Colon (tissue), 2 donors: ENCODE measurements around the gene PCDHB10.
"Not testable (repeated sequence)": the region's sequence is repeated elsewhere in the genome, so short reads cannot be mapped to it uniquely, and the experiment has no call there.

Source experiments
- FAIRE-seq: peaks from 2 replicates; lab custom pipeline; 2012; peaks lifted over from hg19 to GRCh38; lab: Jason Lieb, UNC
- donor health status: control.
- donor health status: control.

Gene PCDHB10

DNA sequence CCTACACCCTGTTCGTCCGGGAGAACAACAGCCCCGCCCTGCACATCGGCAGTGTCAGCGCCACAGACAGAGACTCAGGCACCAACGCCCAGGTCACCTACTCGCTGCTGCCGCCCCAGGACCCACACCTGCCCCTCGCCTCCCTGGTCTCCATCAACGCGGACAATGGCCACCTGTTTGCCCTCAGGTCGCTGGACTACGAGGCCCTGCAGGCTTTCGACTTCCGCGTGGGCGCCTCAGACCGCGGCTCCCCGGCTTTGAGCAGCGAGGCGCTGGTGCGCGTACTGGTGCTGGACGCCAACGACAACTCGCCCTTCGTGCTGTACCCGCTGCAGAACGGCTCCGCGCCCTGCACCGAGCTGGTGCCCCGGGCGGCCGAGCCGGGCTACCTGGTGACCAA lies 3.5 kb upstream of the PCDHB10 start:
- not testable (repeated sequence) for FAIRE-seq

- not testable (repeated sequence) for FAIRE-seq
Observed at GRCh38 chr5:141189131-141189530, 3.0 kb upstream of the PCDHB10 start.

- not testable (repeated sequence) for FAIRE-seq
Observed at GRCh38 chr5:141194332-141194731, 2.2 kb downstream of the PCDHB10 start.

DNA sequence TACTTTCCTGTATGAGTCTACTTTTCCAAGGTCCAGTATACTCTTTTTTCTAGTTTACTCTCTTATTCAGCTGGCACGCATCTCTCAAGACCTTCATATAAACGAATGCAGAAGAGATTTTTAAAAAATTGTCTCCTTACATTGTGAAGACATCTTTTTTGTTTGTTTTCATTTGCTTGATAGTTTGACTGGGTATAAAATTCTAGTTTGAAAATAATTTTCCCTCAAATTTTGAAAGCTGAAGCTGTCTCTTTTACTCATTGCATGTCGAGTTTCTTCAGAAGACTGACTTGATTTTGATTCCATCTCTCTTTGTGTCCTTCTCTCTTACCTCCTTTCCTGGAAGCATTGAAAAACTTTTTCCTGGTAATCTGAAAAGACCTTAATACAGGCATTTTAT lies 4.2 kb downstream of the PCDHB10 start:
- no peak for FAIRE-seq

DNA sequence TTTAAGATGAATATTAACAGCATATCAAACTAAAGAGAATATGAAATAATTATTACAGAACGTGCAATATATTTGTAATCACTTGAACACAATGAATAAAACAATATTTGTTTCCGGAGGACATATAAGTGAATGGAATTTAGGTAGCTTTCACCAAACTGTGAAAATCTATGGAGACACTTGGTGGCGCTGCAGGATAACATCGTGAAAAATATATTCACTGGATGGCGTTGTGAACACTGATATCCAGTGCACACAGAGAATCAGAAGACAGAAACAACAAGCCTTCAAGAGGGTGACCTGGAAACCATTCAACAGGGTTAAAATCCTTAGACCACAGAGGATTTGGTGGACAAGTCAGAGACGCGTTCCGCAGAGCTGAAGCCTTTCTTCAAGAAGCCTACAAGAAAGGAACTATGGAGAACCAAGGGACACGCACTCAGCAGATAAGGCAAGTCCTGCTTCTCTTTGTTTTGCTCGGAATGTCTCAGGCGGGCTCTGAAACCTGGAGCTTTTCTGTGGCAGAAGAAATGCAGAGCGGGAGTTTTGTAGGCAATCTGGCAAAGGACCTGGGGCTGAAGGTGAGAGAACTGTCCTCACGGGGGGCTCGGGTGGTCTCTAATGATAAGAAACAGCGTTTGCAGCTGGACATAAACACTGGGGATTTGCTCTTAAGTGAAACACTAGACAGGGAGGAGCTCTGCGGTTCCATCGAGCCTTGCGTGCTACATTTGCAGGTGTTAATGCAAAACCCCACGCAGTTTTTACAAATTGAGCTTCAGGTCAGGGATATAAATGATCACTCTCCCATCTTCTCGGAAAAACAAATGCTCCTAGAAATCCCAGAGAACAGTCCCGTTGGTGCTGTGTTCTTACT lies 7.4 kb downstream of the PCDHB10 start, which contains the start of gene PCDHB11:
Gene PCDHB11 (plus strand): TSS at position 269 of the 877 bp plus-strand sequence. CDS start 148 bp downstream, at position 417.
- no peak for FAIRE-seq

DNA sequence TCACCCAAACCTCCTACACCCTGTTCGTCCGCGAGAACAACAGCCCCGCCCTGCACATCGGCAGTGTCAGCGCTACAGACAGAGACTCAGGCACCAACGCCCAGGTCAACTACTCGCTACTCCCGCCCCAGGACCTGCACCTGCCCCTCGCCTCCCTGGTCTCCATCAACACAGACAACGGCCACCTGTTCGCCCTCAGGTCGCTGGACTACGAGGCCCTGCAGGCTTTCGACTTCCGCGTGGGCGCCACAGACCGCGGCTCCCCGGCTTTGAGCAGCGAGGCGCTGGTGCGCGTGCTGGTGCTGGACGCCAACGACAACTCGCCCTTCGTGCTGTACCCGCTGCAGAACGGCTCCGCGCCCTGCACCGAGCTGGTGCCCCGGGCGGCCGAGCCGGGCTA lies 9.0 kb downstream of the PCDHB10 start:
- not testable (repeated sequence) for FAIRE-seq

- FAIRE-seq: not testable (repeated sequence)
Observed at GRCh38 chr5:141201646-141202045, 9.5 kb downstream of the PCDHB10 start.

- FAIRE-seq: no peak
Observed at GRCh38 chr5:141208478-141208877, 16.3 kb downstream of the PCDHB10 start, which contains the start of gene PCDHB12. PCDHB12 (plus strand) TSS chr5:141208719; CDS start chr5:141208908, 189 bp downstream.

GRCh38 chr5:141210281-141210680 lies 18.1 kb downstream of the PCDHB10 start:
- FAIRE-seq: not testable (repeated sequence)

- not testable (repeated sequence) for FAIRE-seq
Observed at GRCh38 chr5:141210849-141211248, 18.7 kb downstream of the PCDHB10 start.

GRCh38 chr5:141213656-141214339 lies 21.6 kb downstream of the PCDHB10 start, which contains the start of gene PCDHB13:
PCDHB13 (plus strand) TSS chr5:141213919; CDS start chr5:141214124, 205 bp downstream.
- not testable (repeated sequence) for FAIRE-seq

DNA sequence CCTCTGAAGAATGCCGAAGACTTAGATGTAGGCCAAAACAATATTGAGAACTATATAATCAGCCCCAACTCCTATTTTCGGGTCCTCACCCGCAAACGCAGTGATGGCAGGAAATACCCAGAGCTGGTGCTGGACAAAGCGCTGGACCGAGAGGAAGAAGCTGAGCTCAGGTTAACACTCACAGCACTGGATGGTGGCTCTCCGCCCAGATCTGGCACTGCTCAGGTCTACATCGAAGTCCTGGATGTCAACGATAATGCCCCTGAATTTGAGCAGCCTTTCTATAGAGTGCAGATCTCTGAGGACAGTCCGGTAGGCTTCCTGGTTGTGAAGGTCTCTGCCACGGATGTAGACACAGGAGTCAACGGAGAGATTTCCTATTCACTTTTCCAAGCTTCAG lies 22.4 kb downstream of the PCDHB10 start:
- FAIRE-seq: not testable (repeated sequence)

DNA sequence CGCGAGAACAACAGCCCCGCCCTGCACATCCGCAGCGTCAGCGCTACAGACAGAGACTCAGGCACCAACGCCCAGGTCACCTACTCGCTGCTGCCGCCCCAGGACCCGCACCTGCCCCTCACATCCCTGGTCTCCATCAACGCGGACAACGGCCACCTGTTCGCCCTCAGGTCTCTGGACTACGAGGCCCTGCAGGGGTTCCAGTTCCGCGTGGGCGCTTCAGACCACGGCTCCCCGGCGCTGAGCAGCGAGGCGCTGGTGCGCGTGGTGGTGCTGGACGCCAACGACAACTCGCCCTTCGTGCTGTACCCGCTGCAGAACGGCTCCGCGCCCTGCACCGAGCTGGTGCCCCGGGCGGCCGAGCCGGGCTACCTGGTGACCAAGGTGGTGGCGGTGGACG lies 23.4 kb downstream of the PCDHB10 start:
- FAIRE-seq: not testable (repeated sequence)

- FAIRE-seq: not testable (repeated sequence)
Observed at GRCh38 chr5:141216035-141216434, 23.9 kb downstream of the PCDHB10 start.

- no peak for FAIRE-seq
Observed at GRCh38 chr5:141223112-141223783, 31.1 kb downstream of the PCDHB10 start, which contains the start of gene PCDHB14. PCDHB14 (plus strand) TSS chr5:141223343; CDS start chr5:141223506, 163 bp downstream.

- not testable (repeated sequence) for FAIRE-seq
Observed at GRCh38 chr5:141224844-141225243, 32.7 kb downstream of the PCDHB10 start.

DNA sequence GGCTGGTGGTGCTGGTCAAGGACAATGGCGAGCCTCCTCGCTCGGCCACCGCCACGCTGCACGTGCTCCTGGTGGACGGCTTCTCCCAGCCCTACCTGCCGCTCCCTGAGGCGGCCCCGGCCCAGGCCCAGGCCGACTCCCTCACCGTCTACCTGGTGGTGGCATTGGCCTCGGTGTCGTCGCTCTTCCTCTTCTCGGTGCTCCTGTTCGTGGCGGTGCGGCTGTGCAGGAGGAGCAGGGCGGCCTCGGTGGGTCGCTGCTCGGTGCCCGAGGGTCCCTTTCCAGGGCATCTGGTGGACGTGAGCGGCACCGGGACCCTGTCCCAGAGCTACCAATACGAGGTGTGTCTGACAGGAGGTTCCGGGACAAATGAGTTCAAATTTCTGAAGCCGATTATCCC lies 33.3 kb downstream of the PCDHB10 start:
- not testable (repeated sequence) for FAIRE-seq

DNA sequence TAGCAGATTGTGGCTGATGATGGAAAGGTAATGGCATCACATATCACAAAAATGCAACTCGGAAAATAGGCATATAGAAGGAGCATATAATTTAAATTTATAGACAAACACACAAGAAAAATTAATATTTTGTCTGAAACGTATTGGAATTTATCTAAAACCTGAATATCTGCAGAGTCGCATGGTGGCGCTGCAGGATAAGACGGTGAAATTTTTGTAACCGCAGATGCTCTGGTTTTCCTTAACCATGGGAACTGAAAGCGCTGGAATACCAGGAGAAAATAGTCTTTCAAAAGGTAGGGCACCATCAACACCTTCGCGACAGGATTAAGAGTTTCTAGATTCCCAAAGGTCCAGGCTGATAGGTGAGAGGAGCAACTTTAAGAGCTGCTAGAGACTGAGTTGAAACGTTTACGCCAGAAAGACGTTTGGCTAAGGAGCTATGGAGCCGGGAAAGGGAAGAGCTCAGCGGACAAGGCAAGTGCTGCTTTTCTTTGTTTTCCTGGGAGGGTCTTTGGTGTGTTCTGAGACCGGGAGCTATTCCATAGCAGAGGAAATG lies 42.0 kb downstream of the PCDHB10 start:
- FAIRE-seq: no peak

- FAIRE-seq: not testable (repeated sequence)
Observed at GRCh38 chr5:141235922-141236321, 43.8 kb downstream of the PCDHB10 start.

GRCh38 chr5:141236516-141237313 lies 44.6 kb downstream of the PCDHB10 start:
- FAIRE-seq: no peak

GRCh38 chr5:141241496-141241895 lies 49.3 kb downstream of the PCDHB10 start:
- no peak for FAIRE-seq
